IPS-18a (cell line): ENCODE measurements around the gene OVCH2.
"Not testable (repeated sequence)": the region's sequence is repeated elsewhere in the genome, so short reads cannot be mapped to it uniquely, and the experiment has no call there.

ENCODE experiments used
- H3K27ac ChIP-seq: one replicate; pipeline ENCODE4 v1.5.1; 2013; ENCODE audit warnings: low read length
- H3K27me3 ChIP-seq: one replicate; pipeline ENCODE4 v1.6.1; 2013; ENCODE audit warnings: mild to moderate bottlenecking, low read length; ENCODE audit not compliant: control insufficient read depth, insufficient read depth
- H3K36me3 ChIP-seq: one replicate; pipeline ENCODE4 v1.6.1; 2013; ENCODE audit warnings: low read depth, low read length; ENCODE audit not compliant: control insufficient read depth
- H3K4me1 ChIP-seq: one replicate; pipeline ENCODE4 v1.6.1; 2013; ENCODE audit warnings: low read depth, low read length; ENCODE audit not compliant: control insufficient read depth
- H3K4me3 ChIP-seq: one replicate; pipeline ENCODE4 v1.5.1; 2013; ENCODE audit warnings: low read length
- H3K9ac ChIP-seq: one replicate; pipeline ENCODE4 v1.6.1; 2013; ENCODE audit warnings: mild to moderate bottlenecking, low read length, moderate library complexity
- H3K9me3 ChIP-seq: one replicate; pipeline ENCODE4 v1.6.1; 2013; ENCODE audit warnings: low read depth, low read length; ENCODE audit not compliant: control insufficient read depth

Gene OVCH2

DNA sequence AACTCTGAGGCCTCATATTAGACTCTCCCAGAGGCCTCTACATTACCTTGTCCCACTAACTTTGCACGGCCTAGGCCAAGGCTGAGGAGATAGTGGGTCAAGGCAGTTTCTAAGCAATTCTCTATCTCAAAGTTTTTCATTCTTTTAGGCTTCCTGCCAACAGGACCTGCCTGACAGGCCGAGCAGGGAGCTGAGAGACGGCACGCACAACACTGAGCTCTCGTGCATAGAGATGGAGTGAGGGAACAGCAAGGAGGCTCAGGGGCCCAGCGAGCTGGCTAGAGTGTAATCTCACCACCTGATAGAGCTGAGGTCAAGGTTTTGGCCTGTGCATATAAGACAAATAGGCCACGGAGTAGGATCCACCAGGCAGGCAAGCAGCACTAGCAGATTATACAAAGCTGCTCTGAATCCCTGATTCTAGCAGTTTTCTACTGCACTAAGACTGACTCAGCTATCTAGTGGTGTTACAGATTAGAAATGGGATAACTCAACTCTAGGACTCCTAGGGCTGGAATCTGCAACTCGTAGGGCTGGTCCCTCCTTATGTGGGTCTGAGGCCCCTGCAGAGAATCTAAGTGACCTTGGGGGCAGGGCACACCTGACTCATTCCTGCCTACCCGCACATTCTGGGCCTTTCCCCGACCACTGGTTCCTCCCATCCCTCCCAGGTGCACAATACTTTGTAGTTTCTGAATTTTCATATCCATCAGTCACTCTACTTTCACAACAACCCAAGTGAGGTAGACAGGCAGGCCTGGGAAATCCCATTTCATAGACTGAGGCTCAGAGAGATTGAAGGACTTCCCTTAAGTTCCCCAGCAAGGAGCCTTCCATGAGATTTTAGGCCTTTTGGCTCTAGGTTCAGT lies 34.7 kb downstream of the OVCH2 start:
- Histone ChIP-seq H3K9ac (no peak overlapping the region), H3K4me1 (peaks cover 8% of the 10 kb centered on the region), H3K4me3 (no peak overlapping the region), H3K27me3 (peaks cover 7% of the 10 kb centered on the region), H3K9me3 (no peaks in the 10 kb centered on the region), H3K36me3 (peaks cover 7% of the 10 kb centered on the region), H3K27ac (no peak overlapping the region)

DNA sequence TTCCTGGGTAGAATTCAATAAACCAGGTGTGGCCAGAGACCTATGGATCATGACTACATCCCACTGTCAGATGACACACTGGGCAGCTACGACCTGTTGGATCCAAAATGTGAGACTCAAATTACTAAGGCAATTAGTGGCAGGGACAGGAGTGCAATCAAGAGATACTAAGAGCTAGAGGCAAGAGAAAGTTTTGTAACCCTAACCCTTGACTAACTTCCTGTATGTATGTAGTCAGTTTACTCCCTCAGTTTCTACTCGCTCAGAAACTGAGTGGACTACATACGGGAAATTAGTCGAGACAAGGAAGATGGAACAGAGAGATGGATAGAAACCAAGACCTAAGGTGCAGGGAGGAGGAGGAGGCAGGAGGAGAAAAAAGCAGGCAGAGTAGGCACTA lies 35.6 kb downstream of the OVCH2 start:
- no peak overlapping the region for H3K4me3 ChIP-seq
- H3K36me3 ChIP-seq: peaks cover 11% of the 10 kb centered on the region
- H3K9me3 ChIP-seq: no peaks in the 10 kb centered on the region
- no peak overlapping the region for H3K9ac ChIP-seq
- H3K27ac ChIP-seq: no peak overlapping the region
- H3K27me3 ChIP-seq: peaks cover 7% of the 10 kb centered on the region
- peaks cover 8% of the 10 kb centered on the region for H3K4me1 ChIP-seq

DNA sequence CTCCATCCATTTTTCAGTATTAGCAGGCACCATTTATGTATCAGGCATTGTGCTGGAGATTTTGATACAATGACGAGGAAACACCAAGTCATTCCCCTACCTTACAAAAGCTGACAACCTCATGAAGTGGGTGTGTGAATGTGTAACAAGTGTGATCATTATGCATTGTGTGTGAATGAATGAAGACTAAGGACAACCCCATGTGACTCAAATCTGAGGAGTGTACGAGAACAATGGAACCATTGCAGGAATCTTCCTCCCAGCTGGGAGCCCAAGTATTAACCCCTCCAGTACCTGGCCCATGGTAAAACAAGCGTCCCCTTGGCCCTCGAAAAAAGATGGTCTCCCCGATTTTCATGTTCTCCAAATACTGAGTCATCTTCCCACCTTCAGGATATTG lies 37.4 kb downstream of the OVCH2 start:
- H3K9me3 ChIP-seq: peaks cover 6% of the 10 kb centered on the region
- no peak overlapping the region for H3K4me3 ChIP-seq
- peaks cover 8% of the 10 kb centered on the region for H3K4me1 ChIP-seq
- no peak overlapping the region for H3K9ac ChIP-seq
- peaks cover 24% of the 10 kb centered on the region for H3K36me3 ChIP-seq
- H3K27ac ChIP-seq: no peak overlapping the region
- H3K27me3 ChIP-seq: no peaks in the 10 kb centered on the region

DNA sequence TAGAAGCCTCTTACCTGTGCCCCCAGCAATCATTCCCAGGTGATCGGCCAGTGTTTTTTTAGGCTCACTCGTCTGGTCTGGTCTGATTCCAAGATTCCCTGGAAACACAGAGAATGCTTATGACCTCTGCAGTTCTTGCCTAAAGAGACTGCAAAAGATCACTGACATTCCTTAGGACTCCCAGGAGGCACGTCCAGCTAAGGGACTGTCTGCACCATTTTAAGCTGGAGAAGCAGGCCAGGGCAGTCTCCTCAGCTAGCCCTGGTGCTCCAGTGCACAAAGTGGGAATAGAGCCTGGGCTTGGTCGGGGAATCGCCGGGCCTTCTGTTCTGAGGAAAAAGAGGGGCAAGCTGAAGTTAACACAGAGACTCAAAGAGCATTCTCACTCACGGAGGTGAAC lies 37.8 kb downstream of the OVCH2 start:
- H3K36me3 ChIP-seq: peaks cover 24% of the 10 kb centered on the region
- H3K4me1 ChIP-seq: peaks cover 8% of the 10 kb centered on the region
- peaks cover 7% of the 10 kb centered on the region for H3K9me3 ChIP-seq
- H3K27ac ChIP-seq: no peak overlapping the region
- no peak overlapping the region for H3K4me3 ChIP-seq
- H3K9ac ChIP-seq: no peak overlapping the region
- H3K27me3 ChIP-seq: no peaks in the 10 kb centered on the region

DNA sequence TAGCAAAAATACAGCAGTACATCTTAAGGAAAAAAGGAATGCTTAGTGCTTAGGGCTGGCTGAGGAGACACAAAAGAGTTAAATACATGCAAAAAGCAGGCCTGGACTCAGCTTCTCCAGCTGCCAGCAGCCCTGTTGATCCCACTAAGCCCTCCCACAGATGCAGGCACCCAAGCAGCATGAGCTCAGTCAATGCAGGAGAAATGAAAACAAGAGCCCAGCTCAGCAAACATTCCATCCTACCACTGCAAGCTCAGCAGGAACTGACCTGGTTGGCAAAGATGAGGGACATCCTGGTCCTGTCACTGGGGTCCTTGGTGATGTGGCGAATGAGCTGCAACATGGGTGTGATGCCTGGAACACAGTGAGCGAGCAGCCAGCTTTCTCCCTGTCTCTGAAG lies 38.8 kb downstream of the OVCH2 start:
- Histone ChIP-seq H3K27me3 (no peaks in the 10 kb centered on the region), H3K9me3 (peaks cover 7% of the 10 kb centered on the region), H3K4me3 (no peak overlapping the region), H3K4me1 (peaks cover 3% of the 10 kb centered on the region), H3K27ac (no peak overlapping the region), H3K9ac (no peak overlapping the region), H3K36me3 (peaks cover 24% of the 10 kb centered on the region)

DNA sequence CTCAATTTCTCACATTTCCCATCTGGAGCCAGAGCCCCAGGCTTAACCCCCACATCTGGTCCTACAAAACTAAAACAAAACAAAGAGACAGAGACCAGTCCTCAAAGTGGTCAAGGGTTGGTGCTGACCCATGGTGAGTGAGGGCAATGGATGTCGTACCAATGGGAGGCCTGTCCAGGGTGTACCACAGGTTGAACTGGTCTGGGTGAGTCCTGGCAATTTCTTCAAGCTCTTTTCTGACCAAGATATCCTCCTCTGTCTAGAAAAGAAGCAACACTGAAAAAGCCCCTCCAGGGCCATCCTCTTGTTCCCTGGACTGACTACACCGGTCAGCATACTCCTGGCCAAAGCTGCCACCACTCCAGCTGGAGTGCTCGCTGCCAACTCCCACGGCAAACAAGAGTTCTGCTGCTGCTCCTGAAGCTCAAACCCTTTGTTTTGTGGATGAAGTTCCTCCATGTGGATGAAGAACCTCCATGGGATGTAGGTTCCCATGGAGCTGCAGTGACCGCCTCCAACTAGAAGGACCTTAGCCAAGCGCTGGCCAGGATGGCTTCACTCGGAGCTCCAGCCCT lies 39.9 kb downstream of the OVCH2 start:
- Histone ChIP-seq H3K27ac (no peak overlapping the region), H3K36me3 (peaks cover 24% of the 10 kb centered on the region), H3K27me3 (no peaks in the 10 kb centered on the region), H3K4me1 (peaks cover 3% of the 10 kb centered on the region), H3K9me3 (peaks cover 7% of the 10 kb centered on the region), H3K4me3 (no peak overlapping the region), H3K9ac (no peak overlapping the region)

DNA sequence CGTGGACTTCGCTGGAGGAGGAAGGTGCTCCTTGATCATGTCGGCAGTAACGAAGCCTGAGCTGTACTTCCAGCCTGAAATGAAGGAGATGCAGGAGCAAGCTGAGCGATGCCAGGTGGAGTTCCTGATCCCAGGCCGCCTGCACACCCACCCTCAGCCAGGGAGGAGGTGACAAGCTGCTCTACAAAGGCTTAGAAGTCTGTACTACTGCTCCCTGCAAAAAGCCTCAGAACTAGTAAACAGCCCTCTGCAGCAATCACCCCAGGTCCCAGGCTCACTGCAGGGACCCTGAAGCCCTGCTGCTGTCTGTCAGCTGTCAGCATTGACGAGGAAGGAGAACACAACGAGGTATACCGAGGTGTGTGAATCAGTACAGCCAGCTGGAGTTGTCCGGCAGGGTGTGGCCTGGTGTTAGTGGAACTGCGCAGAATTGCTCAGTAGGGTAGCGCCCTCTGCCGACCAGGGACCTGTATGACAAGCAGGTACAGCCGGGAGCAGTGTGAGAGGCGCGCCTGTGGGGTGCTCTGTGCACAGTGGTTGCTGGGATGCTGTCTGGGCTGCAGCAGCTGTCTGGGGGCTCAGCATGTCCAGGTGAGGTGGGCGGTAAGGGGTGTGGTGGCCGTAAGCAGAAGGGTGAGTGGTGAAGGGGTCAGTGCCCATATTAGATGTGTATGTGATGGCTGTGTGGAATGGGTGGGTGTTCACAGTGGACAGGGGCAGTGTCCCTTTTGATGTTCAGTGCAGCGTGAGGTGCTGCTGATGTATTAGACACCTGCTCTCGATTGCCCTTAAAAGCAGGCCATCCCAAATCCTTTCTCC lies 40.6 kb downstream of the OVCH2 start:
- Histone ChIP-seq H3K27me3 (no peaks in the 10 kb centered on the region), H3K36me3 (peaks cover 24% of the 10 kb centered on the region), H3K4me3 (no peak overlapping the region), H3K27ac (no peak overlapping the region), H3K9ac (no peak overlapping the region), H3K4me1 (peaks cover 3% of the 10 kb centered on the region), H3K9me3 (peaks cover 7% of the 10 kb centered on the region)

DNA sequence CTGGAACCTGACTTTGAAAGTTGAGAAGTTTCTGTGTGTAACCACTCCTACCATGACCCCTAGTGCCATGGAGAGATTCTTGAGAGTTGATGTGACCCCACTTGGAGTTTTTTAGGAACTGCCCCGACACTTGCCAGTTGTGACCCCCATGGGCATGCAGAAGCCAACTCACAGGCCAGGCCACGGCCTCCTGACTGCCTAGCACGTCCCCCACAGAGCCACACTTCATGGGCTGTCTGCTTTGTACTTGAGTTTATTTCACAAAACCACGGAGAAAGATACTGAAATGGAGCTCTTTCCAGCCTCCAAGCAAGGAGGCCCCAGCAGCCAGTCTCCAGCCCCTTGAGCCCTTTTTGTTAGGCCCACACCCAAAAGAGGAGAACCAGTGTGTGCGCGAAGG lies 41.4 kb downstream of the OVCH2 start:
- H3K9me3 ChIP-seq: peaks cover 7% of the 10 kb centered on the region
- peaks cover 3% of the 10 kb centered on the region for H3K4me1 ChIP-seq
- H3K27ac ChIP-seq: no peak overlapping the region
- no peak overlapping the region for H3K9ac ChIP-seq
- peaks cover 24% of the 10 kb centered on the region for H3K36me3 ChIP-seq
- no peak overlapping the region for H3K4me3 ChIP-seq
- no peaks in the 10 kb centered on the region for H3K27me3 ChIP-seq

DNA sequence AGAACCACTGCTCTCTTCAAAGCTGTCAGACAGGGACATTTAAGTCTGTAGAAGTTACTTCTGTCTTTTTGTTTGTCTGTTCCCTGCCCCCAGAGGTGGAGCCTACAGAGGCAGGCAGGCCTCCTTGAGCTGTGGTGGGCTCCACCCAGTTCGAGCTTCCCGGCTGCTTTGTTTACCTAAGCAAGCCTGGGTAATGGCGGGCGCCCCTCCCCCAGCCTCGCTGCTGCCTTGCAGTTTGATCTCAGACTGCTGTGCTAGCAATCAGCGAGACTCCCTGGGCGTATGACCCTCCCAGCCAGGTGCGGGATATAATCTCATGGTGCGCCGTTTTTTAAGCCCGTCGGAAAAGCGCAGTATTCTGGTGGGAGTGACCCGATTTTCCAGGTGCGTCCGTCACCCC lies 42.7 kb downstream of the OVCH2 start:
- not testable (repeated sequence) for H3K4me3 ChIP-seq, H3K4me1 ChIP-seq, H3K27ac ChIP-seq, H3K27me3 ChIP-seq, H3K9ac ChIP-seq, H3K9me3 ChIP-seq
- peaks cover 19% of the 10 kb centered on the region for H3K36me3 ChIP-seq

DNA sequence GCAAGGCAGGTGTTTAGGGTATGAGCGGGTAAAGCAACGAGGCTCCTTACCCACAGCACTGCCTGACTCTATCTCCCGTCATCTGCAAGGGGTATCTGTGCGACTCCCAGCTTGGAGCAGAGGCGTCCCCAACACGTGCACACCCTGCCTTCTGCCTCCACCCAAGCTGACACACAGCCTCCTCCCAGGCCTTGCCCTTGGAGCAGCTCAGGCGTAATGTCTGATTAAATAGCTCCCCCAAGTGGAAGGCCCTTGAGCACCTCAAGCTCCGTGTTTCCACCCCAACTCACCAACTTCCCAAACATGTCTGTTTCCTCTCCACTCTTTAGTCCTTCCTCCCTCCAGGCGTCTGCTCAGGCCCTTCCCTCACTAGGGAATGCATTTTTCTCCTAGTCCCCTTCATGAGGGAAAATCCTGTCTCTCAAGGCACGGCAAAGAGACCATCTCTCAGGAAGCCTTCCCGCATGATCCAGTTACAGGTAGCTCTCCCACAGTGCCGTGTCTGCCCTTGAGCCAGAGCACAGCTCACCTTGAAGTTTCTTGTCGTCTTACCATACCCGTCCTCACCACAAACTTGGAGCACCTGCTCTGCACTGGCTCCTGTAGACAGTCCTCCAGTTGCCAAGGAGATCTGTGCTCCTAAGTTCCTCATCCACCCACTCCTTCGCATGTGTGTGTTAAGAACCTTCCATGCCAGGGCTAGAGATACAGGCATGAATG lies 48.8 kb downstream of the OVCH2 start:
- no peaks in the 10 kb centered on the region for H3K9me3 ChIP-seq
- no peaks in the 10 kb centered on the region for H3K4me1 ChIP-seq
- H3K27me3 ChIP-seq: no peaks in the 10 kb centered on the region
- no peaks in the 10 kb centered on the region for H3K36me3 ChIP-seq
- no peak overlapping the region for H3K9ac ChIP-seq
- no peak overlapping the region for H3K27ac ChIP-seq
- H3K4me3 ChIP-seq: no peak overlapping the region

DNA sequence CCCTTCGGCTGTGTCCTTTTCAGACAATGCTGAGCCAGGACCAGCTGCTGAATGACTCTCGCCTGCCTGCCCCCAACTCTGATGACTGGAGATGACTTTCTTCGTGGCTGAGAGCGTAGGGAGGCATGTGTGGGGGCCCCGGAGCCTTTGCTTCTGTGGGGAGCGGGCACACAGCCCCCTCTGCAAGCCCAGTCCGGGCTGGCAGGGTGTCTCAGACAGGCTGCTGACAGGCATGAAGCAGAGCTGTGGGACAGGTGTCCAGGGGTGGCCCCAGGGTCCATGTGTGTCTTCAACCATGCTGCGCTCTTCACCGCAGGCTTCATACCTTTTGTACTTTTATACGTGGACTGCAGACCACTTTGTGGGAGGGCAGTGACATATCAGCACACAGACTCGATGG lies 49.6 kb downstream of the OVCH2 start:
- H3K9ac ChIP-seq: no peak overlapping the region
- no peaks in the 10 kb centered on the region for H3K4me1 ChIP-seq
- no peaks in the 10 kb centered on the region for H3K36me3 ChIP-seq
- no peak overlapping the region for H3K4me3 ChIP-seq
- H3K9me3 ChIP-seq: no peaks in the 10 kb centered on the region
- no peak overlapping the region for H3K27ac ChIP-seq
- no peaks in the 10 kb centered on the region for H3K27me3 ChIP-seq
